Skin epidermis (tissue), 12 donors: ENCODE results near the gene SF3A2.

ENCODE experiments used
- H3K27ac ChIP-seq, 21 experiments: fragments of 200-600 bp; sonication (generic) in 11 of 21; one replicate each; pipeline ENCODE4 v1.5.0; 2020; ENCODE audit warnings: mild to moderate bottlenecking in 3 of 21, inconsistent platforms in 2 of 21, moderate library complexity in 2 of 21
- H3K4me3 ChIP-seq, 7 experiments: fragments of 200-600 bp; sonication (generic) in 2 of 7; one replicate each; pipeline ENCODE4 v1.5.0; 2020; ENCODE audit warnings: inconsistent platforms in 2 of 7, mild to moderate bottlenecking in 2 of 7, moderate library complexity in 1 of 7

The SF3A2 gene

DNA sequence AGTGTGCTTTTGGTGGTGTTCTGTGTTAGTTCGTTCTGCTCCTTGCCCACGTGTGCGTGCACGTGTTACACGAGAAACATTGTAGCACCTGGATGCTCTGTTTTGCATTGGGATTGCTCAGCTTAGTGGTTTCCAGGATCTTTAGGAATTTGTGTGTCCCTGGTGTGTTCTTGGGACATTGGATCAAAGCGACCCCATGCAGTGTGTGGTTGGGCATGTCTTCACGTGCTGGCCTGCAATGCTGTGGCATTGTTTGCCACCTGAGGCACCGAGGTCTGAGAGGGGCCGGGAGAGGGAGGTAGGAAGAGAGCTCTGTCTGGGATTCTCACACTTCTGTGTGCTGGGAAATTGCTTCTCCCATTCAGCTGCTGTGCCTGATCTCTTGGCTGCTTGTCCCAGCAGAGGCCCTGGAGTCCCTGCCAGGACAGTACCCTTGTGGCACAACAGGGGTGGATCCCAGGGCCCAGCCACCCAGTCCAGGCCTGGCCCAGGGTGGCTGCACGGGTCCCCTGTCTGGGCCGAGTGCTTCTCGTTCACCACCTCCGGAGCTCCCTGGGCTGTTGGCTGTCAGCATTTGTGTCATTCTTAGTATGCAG lies 11.8 kb upstream of the SF3A2 start:
- H3K27ac ChIP-seq, result peak overlapping the region in 1 of 21 experiments; percentile 34
- H3K4me3 ChIP-seq, result no peak overlapping the region

DNA sequence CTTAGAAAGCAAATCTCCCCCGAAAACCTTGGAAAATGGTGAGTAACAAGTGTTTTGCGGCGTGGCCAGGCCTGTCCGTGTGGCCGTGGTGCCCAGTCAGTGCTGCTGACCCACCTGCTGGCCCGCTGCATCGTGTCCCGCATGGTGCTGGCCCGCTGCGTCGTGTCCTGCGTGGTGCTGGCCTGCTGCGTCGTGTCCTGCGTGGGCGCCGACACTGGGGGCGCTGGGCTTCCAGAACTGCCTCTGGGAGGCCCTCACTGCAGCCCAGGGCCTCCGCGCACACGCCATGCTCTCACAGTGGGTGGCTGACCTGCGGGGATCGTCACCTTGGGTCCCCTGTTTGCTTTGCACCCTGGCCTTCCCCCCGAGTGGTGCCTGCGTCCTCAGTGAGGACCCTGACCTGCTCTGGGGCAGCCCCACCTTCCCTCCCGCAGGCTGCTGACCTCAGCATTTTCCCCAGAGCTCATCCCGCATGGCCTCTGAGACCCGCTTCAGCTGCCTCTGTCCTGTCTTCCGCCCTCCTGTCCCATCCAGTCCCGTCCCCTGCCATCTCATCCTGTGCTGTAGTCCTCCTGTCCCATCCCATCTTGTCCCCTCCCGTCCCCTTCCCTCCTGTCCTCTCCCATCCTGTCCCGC lies 11.1 kb upstream of the SF3A2 start:
- no peak overlapping the region for H3K27ac ChIP-seq
- H3K4me3 ChIP-seq, result no peak overlapping the region

DNA sequence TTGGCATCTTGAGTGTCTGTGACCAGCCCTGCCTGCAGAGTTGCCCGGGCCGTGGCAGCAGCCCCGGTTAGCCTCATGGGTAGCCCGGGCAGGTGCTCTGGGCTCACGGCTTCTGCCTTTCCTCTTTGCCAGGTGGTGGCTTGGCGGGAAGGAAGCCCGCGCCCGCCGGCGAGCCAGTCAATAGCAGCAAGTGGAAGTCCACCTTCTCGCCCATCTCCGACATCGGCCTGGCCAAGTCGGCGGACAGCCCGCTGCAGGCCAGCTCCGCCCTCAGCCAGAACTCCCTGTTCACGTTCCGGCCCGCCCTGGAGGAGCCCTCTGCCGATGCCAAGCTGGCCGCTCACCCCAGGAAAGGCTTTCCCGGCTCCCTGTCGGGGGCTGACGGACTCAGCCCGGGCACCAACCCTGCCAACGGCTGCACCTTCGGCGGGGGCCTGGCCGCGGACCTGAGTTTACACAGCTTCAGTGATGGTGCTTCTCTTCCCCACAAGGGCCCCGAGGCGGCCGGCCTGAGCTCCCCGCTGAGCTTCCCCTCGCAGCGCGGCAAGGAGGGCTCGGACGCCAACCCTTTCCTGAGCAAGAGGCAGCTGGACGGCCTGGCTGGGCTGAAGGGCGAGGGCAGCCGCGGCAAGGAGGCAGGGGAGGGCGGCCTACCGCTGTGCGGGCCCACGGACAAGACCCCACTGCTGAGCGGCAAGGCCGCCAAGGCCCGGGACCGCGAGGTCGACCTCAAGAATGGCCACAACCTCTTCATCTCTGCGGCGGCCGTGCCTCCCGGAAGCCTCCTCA lies 10.4 kb upstream of the SF3A2 start:
- no peak overlapping the region for H3K4me3 ChIP-seq
- no peak overlapping the region for H3K27ac ChIP-seq

DNA sequence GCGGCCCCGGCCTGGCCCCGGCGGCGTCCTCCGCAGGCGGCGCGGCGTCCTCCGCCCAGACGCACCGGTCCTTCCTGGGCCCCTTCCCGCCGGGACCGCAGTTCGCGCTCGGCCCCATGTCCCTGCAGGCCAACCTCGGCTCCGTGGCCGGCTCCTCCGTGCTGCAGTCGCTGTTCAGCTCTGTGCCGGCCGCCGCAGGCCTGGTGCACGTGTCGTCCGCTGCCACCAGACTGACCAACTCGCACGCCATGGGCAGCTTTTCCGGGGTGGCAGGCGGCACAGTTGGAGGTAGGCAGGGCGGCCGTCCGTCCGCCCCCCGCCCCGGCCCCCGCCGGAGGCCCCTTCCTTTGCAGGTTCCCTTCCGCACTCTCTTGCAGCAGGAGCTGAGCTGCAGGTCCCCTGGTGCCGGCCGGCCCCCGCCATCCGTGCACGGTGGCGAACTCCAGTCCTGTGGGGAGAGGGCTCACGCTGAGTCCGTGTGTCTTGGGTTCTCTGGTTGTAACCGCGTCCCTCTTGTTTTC lies 9.7 kb upstream of the SF3A2 start:
- H3K4me3 ChIP-seq, result no peak overlapping the region
- peak overlapping the region in 3 of 21 experiments; percentile 31 to 56 (median 42) for H3K27ac ChIP-seq

DNA sequence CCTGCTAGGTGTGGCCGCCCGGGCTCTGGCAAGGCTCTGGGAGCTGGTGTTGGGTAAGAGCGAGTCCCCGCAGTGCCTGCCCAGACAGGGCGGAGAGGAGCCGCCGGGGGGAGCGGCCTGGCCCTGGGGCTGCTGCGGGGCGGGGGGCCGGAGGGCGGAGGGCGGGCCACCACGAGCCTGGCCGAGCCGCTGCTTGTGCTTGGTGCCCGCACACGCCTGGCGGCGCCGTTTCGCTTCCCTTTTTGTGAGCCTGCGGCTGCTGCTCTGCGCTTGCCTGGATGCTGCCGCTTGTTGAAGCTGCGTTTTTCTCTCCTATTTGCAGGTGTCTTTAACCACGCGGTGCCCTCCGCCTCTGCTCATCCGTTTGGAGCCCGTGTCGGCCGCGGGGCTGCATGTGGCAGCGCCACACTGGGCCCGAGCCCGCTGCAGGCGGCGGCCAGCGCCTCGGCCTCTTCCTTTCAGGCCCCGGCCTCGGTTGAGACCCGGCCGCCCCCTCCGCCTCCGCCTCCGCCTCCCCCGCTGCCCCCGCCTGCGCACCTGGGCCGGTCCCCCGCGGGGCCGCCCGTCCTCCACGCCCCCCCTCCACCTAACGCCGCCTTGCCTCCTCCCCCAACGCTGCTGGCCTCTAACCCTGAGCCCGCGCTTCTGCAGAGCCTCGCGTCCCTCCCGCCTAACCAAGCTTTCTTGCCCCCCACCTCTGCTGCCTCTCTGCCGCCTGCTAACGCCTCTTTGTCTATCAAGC lies 9.0 kb upstream of the SF3A2 start:
- no peak overlapping the region for H3K4me3 ChIP-seq

DNA sequence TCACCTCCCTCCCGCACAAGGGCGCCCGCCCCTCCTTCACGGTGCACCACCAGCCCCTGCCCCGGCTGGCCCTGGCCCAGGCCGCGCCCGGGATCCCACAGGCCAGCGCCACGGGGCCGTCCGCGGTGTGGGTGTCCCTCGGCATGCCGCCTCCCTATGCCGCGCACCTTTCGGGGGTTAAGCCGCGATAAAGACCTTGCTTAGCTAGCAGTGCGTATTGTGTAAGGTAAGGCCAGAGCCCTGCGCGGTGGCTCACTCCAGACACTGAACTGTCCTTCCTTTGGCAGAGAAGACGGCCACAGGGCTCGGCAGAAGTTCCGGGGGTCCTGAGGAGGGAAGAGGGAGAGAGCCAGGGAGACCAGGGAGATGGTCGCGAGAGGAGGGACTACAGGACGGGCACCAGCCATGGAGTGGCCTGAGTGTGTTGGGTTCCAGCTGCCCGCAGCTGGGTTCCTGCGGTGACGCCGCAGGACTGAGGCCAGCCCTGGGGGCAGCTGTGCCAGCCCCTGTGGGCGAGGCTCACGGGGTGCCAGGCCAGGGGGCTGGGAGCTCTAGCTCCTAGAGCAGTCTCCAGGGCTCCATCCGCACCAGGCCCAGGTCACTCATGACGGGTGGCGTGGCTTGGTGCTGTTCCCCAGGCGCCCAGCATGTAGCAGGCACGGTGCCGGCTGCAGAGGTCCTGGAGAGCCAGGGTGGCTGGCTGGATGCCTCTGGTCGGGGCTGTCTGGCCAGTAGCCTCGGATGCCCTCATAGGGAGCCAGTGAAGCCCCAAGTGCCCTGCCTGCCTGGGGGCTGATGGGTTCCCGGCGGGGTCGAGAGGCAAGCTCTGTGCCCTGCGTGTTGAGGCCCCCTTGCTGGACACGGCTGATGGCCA lies 8.2 kb upstream of the SF3A2 start:
- no peak overlapping the region for H3K4me3 ChIP-seq
- H3K27ac ChIP-seq, result peak overlapping the region in 2 of 21 experiments; percentile 20 to 56

More for the DNA sequence above, 9.0 kb upstream of the SF3A2 start:
- peak overlapping the region in 3 of 21 experiments; percentile 31 to 56 (median 42) for H3K27ac ChIP-seq

DNA sequence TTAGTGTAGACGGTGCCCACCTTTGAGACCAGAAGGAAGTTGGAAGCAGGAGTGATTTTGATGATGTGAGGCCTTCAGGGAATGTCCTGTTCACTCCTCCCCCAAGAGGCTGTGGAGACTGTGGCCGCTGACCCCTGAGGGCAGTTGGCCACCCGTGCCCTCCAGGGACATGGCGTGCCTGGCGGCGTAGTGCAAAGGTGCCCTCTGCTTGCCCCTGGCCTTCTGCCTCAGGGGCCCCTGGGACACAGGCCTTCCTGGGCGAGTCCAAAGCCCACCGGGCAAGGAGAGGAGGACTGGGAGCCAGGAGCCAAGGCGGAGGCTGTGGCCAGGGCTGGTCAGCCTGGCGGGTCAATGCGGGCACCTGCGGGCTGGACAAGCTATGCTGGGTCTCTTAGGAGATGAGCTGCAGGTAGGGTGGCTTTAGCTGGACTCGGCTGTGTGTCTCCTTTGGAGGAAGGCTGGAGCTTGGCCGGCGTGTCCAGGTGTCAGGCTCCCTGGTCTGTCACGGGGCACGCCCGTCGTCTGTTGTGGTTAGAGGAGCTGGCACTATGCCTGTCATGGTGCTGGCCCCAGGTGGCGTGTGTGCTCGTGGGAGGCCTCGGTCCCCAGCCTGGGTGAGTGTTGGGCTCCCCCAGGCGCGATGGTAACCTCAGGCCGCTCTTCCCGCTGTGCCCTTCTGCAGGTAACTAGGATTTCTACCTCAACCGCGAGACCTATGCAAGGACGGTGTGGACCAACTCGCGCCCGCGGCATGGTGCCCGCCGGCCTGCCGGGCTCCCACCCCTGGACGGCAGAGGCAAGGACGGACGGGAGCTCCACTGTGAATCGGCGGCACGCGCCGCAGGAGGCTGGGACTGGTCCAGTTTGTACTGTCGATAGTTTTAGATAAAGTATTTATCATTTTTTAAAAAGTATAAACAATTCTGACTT lies 7.3 kb upstream of the SF3A2 start:
- H3K4me3 ChIP-seq, result no peak overlapping the region
- H3K27ac ChIP-seq, result peak overlapping the region in 2 of 21 experiments; percentile 20 to 44

DNA sequence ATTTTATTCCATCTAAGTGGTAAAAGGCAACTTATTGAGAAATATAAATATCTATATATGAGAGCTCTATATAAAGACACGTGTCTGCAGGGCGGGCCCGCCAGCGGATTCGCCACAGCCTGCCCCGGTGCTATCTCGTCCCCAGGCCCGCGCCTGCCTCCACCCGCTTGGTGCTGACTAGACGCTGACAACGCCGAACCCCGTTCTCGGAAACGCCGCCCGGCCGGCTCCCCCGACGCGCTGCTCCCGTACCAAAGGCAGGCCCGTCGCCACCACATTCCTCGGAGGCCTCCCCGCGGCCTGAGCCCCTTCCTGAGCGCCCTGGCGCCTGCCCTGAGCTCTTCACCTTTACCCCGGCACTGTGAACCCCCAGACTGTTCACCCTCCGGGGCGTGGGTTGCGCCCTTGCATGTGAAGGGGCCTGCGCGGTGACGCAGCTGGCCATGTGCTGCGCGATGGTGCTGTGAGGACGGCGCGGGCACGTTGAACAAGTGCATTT lies 6.5 kb upstream of the SF3A2 start:
- Histone ChIP-seq H3K27ac (peak overlapping the region in 11 of 21 experiments; percentile 29 to 69 (median 62)), H3K4me3 (no peak overlapping the region)

DNA sequence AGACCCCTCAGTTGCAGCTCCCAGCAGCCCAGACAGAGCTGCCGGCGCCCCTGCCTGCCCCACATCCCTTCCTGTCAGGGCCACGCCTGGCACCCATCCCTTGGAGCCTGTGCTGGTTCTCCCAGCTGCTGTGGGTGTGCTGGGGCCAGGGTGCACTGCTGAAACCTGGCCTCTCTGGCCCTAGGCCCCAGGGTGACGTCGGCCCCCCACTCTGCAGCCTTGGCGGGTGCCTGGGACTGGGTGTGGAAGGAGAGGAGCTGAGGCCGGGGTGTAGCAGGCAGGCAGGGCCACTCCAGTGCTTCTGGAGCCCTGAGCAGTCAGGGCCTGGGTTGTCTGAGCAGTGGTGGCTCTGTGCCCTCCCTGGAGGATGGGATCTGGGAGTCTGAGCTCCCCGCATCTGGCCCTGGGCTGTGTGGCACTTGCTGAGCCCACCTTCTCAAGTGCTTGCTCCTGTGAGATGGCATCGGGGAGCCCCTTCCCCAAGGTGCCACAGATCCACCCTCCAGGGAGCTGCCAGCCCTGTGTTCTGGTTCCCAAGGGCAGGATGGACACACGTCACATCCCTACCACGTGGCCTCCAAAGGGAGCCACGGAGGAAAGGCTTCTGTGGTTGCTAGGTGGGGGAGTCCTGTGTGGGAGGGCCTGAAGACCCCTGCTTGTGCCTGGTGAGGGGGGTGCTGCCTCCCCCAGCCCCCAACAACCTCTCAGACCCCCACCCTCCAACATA lies 5.7 kb upstream of the SF3A2 start:
- Histone ChIP-seq H3K4me3 (no peak overlapping the region), H3K27ac (peak overlapping the region in 14 of 21 experiments; percentile 6 to 69 (median 44))

DNA sequence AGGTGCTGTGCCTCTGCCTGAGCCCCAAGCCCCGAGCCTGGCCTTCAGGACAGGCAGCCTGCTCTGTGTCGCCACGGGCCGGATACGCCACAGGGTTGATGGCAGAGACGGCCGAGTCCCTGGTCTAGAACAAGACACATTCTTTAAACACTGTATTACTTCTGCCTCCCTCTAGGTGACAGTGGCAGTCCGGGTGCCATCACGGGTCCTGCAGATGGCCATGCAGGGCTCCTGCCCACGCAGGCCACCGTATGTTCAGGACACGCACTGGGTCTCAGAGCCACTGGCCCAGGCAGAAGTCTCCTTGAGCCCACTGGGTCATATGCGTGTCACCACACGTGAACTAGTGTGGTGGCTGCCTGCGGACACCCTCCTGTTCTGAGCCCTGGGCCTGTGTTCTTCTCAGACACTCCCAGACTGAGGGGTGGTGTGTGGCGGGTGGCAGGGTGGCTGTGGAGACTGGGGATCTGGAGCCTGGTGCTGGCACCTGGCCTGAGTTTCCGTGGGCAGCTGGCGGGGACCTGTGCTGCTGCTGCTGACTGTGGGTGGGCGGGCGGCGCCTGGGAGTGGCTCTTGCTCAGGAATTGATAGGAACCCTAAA lies 4.9 kb upstream of the SF3A2 start:
- no peak overlapping the region for H3K4me3 ChIP-seq
- H3K27ac ChIP-seq, result peak overlapping the region in 11 of 21 experiments; percentile 6 to 69 (median 44)

DNA sequence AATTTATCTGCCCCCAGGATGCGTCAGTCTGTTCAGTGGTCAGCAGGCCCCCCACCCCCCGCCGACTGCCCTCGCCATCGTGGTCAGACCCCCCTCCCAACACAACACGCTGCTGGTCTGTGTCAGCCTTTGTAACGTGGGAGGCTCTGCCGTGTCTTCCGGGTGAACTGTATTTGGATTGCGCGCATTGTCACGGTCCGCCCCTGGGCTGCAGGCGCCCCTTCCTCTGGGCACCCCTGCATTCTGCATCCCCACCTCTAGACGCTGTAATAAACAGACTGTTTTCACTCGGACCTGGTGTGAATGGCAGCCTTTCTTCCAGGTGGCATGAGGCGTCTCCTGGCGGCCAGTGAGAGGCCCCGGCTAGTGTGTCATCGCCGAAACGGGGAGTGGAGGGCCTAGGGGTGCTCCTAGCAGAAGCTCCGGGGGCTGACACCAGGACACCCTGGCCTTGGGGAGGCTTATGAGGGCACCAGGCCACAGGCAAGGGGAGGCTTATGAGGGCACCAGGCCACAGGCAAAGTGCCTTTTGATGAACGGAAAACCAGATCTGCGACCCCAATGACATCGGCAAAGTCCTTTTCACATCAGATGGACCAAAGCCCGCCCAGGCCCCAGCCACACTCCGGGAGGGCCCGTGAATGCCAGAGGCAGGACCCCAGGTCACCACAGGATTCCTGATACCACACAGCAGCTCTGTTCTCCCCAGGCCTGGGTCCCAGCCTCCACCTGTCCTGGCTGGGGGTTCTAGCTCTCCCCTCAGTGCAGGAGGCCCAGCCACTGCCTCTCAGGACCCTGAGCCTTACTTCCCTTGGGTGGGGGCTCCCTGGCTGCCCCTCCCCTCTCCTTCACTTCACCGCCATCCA lies 4.1 kb upstream of the SF3A2 start:
- Histone ChIP-seq H3K4me3 (no peak overlapping the region), H3K27ac (peak overlapping the region in 1 of 21 experiments; percentile 39)

DNA sequence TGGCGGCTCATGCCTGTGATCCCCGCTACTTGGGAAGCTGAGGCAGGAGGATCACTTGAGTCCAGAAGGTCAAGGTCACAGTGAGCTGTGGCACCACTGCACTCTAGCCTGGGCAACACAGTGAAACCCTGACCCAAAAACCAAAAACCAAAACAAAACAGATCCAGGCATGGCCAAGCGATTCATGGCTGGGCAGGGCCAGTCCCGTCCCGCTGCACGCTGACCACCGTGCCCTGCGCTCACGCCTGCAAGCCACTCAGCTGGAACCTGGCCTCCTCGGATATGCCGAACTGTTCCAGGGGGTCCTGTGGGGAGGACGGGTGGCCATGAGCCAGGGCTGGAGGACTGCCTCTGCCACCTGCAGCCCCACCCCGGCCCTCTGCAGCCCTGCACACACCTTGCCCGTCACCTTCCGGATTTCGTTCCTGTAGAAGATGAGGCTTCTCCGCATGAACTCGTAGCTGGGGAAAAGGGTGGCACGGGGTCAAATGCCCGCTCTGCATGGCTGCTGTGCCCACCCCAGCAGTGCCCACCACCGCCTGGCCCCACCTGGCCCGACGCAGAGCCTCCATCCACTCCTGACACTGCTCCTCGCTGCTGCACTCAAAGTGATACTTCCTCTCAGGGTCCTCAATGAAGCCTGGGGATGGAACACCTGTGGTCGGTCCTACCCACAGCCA lies 2.9 kb upstream of the SF3A2 start:
- Histone ChIP-seq H3K27ac (peak overlapping the region in 1 of 21 experiments; percentile 1), H3K4me3 (no peak overlapping the region)

DNA sequence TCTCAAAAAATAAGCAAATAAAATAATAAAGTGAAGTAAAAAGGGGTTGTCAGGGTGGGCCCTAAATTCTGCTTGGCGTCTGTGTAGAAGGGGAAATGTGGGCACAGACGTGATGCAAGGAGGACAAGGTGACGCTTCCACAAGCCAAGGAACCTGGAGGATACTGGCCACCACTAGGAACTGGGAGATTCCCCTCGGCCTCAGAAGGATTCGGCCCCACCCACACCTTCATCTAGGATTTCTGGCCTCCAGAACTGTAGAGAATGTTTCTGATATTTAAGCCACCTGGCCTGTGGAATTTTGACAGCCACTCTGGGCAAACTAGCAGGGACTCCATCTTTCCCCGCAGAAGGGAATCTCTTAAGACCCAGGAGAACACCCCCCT lies 1.6 kb upstream of the SF3A2 start:
- Histone ChIP-seq H3K4me3 (peak overlapping the region; percentile 78 to 98 (median 91)), H3K27ac (peak overlapping the region in 19 of 21 experiments; percentile 90 to 99 (median 97))

DNA sequence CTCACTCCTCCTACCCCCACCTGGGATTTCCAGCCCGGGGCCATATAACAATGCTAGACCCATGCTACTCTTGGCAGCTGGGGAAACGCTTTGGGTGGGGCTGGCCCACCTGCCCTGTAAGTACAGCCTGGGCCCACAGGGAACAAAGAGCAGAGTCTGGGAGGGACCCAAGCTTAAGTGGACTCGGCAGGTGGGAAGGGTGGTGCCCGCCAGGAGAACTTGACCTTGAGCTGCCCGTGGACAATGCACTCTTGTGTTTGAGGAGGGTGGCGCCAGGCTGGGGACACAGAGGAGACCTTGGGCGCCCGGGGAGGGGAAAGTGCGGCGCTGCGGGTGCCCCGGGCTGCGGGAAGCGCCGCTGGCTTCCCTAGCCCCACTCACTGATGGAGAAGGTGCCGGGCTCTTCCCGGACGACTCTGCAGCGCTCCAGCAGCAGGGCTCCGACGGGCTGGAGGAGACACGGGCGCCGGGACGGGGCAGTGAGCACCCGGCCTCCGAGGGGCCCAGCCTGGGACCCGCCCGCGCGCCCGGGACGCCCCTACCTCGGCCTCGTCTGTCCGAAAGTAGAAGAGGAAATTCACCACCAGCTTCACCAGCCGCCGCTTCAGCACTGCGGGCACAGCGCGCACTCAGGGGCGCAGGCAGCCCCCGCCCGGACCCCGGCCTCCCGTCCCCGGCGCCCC lies 1.1 kb upstream of the SF3A2 start:
- H3K27ac ChIP-seq, result peak overlapping the region; percentile 83 to 99 (median 97)
- H3K4me3 ChIP-seq, result peak overlapping the region; percentile 78 to 98 (median 91)

DNA sequence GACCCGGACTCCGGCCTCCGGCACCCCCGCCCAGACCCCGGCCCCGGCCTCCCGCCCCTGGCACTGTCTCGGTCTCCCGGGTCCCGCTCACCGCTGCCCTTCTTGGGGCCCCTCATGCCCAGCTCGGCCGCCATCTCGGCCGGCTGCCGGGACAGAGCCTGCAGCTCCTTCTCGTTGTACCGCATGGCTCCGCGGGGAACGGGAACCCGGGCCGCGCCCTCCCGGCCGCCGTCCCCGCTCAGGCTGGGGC lies 635 bp upstream of the SF3A2 start:
- Histone ChIP-seq H3K27ac (peak overlapping the region; percentile 83 to 99 (median 97)), H3K4me3 (peak overlapping the region; percentile 78 to 98 (median 91))
